Kidney (tissue), 14 donors: ENCODE data around the gene ETV6. TPM values are rescaled to one million over a fixed set of nuclear protein-coding genes. Genes with fewer than 3 reads are reported as not detected.

Experiments
- DNase-seq, 5 donors: peaks; one replicate each; pipeline ENCODE4 v3.0.0-alpha.2; 2013 to 2020
- FAIRE-seq: peaks from 2 replicates; lab custom pipeline; 2012; peaks lifted over from hg19 to GRCh38; lab: Jason Lieb, UNC
- H3K27ac ChIP-seq, 2 donors: one replicate each; pipeline ENCODE4 v1.7.0; 2013; ENCODE audit warnings: low read depth in 2 of 2, low read length in 2 of 2, inconsistent platforms in 1 of 2
- H3K27me3 ChIP-seq: one replicate; pipeline ENCODE4 v1.7.1; 2013; ENCODE audit warnings: low read length, inconsistent platforms; ENCODE audit not compliant: control insufficient read depth, insufficient read depth
- H3K36me3 ChIP-seq, 3 donors: one replicate each; pipeline versions ENCODE4 v1.7.0 to v1.7.1; 2013; ENCODE audit warnings: low read length in 3 of 3, control low read depth in 1 of 3, inconsistent platforms in 1 of 3; ENCODE audit not compliant: insufficient read depth in 3 of 3, control insufficient read depth in 2 of 3
- H3K4me1 ChIP-seq, 3 donors: one replicate each; pipeline versions ENCODE4 v1.7.0 to v1.7.1; 2013; ENCODE audit warnings: low read length in 3 of 3, inconsistent platforms in 1 of 3, low read depth in 1 of 3; ENCODE audit not compliant: control insufficient read depth in 2 of 3, insufficient read depth in 2 of 3
- H3K4me3 ChIP-seq, 3 donors: one replicate each; pipeline versions ENCODE4 v1.7.0 to v1.8.1; 2013; ENCODE audit warnings: low read length in 3 of 3, control low read depth in 1 of 3, inconsistent platforms in 1 of 3
- H3K9ac ChIP-seq, 3 donors: one replicate each; pipeline versions ENCODE4 v1.7.0 to v1.7.1; 2013; ENCODE audit warnings: low read length in 3 of 3, control low read depth in 1 of 3, inconsistent platforms in 1 of 3
- H3K9me3 ChIP-seq, 3 donors: one replicate each; pipeline versions ENCODE4 v1.7.0 to v1.7.1; 2013; ENCODE audit warnings: low read length in 3 of 3, control low read depth in 1 of 3, inconsistent platforms in 1 of 3; ENCODE audit not compliant: control insufficient read depth in 2 of 3, insufficient read depth in 1 of 3
- intact Hi-C: fragments of 100-400 bp; cut with DNase I; formaldehyde crosslinking; loops from one replicate; pipeline ENCODE4 v1.11.1; 2022
- polyA plus RNA-seq: library from polyadenylated mRNA; stranded (reverse); fragments of 350-450 nt; fragmentation: Illumina TruSeq; extraction: RNeasy Lipid Tissue Mini Kit (QIAGEN cat#74804); gene quantifications from one replicate; pipeline ENCODE4 v1.2.3, GENCODE V29; 2014; ENCODE audit warnings: low read depth, low replicate concordance; ENCODE audit not compliant: insufficient read depth
- total RNA-seq: library from RNA; stranded (reverse); fragmentation: NEBNext Ultra II Directional; extraction: Animal tissue kit (Norgen Biotek cat#: 25700); gene quantifications from one replicate; pipeline ENCODE4 v1.2.1, GENCODE V29; 2021
- TF ChIP-seq, protein P1 (sequence below): IDR thresholded peaks from 3 replicates; pipeline ENCODE4 v1.5.1; 2012; ENCODE audit warnings: mild to moderate bottlenecking, moderate library complexity, borderline replicate concordance; ENCODE audit not compliant: insufficient read depth; ENCODE audit errors: extremely low read depth
- donor health status: control.
- donor health status: control.
- donor health status: control.
- donor health status: control.
- donor health status: control.
- donor health status: DM: yes; HTN: yes; CAD: no.
- donor health status: Normal renal cell carcinoma (clear cell type).

Gene ETV6
- total and polyA plus RNA-seq, 2 donors from 2014 or later = 5.2 to 59.8 TPM

DNA sequence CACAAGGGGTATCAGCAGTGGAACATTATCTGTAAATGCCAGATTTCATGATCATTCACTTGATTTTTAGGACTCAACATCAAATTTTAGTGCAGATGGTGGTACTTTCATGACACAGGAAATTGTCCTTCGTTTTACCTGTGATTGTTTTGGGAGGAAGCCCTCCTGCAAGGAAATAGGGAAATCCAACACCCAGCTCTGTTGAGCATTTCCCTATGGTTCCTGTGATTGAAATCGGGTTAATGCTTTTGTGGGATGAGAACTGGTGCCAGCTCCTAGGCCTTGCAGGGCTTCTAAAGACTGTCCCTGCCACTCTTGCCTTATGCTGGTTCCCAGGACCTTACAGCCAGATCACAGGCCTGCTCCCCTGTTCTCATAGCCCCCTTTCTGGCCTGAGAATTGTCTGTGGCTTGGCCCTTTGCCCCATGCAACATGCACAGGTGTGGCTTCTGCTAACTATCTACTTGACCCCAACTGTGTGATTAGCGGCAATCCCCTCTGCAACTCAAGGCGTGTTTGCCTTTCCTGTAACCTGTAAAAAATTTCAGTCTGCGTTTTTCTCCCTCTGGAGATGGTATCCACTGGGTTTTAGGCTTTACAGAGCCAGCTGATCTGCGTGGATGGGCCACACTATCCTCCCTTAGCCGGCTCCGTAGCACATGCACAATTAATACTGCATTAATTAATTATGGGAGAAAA, 112.5 kb downstream of the ETV6 start:
- no peaks in the 10 kb centered on the region for H3K9me3 ChIP-seq
- H3K4me1 ChIP-seq = peaks cover 3 to 22% (median 19%) of the 10 kb centered on the region in 3 donors
- no peak overlapping the region for H3K27ac ChIP-seq
- FAIRE-seq (no peak), DNase-seq (no peak)
- no peak overlapping the region for H3K4me3 ChIP-seq
- intact Hi-C loops = no loop called here
- no peaks in the 10 kb centered on the region for H3K36me3 ChIP-seq
- no peak overlapping the region for H3K9ac ChIP-seq
- TF ChIP-seq, protein P1, sequence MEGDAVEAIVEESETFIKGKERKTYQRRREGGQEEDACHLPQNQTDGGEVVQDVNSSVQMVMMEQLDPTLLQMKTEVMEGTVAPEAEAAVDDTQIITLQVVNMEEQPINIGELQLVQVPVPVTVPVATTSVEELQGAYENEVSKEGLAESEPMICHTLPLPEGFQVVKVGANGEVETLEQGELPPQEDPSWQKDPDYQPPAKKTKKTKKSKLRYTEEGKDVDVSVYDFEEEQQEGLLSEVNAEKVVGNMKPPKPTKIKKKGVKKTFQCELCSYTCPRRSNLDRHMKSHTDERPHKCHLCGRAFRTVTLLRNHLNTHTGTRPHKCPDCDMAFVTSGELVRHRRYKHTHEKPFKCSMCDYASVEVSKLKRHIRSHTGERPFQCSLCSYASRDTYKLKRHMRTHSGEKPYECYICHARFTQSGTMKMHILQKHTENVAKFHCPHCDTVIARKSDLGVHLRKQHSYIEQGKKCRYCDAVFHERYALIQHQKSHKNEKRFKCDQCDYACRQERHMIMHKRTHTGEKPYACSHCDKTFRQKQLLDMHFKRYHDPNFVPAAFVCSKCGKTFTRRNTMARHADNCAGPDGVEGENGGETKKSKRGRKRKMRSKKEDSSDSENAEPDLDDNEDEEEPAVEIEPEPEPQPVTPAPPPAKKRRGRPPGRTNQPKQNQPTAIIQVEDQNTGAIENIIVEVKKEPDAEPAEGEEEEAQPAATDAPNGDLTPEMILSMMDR = no peak
- H3K27me3 ChIP-seq = no peaks in the 10 kb centered on the region

DNA sequence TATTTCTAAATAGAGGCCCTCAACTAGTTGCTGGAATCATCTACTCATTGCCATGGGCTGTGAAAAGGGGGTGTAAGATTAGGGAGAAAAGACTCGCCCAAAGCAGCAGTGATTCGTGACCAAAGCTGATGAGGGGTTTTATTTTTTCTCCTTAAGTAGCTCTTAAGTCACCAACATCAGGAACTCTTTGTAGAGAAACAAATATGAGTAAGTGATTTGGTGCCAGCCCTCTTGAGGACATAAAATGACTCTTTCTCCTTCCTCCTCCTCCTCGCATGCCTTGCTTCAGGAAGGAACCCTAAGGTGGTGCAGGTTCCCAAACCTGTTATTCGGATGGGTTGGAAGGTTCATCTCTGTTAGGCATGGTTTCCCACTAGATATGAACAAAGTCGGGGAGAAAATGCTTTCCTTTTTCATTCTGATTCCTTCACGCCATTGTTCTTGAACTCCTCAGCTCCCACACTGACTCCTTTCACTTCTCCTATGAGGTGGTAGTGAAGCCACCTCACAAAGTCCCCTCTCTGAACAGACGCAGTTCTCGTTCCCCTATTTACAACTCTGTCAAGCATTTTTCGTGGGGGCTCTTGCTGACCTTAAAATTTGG, 113.4 kb downstream of the ETV6 start:
- Histone ChIP-seq H3K36me3 (no peaks in the 10 kb centered on the region), H3K9me3 (no peaks in the 10 kb centered on the region), H3K9ac (no peak overlapping the region), H3K27me3 (no peaks in the 10 kb centered on the region), H3K4me3 (no peak overlapping the region), H3K4me1 (peaks cover 3 to 30% (median 15%) of the 10 kb centered on the region in 3 donors), H3K27ac (peak overlapping the region in 1 of 2 donors; percentile 35)
- no peak for FAIRE-seq
- no peak for DNase-seq
- TF ChIP-seq, protein P1 = no peak
- intact Hi-C loops = no loop called here

DNA sequence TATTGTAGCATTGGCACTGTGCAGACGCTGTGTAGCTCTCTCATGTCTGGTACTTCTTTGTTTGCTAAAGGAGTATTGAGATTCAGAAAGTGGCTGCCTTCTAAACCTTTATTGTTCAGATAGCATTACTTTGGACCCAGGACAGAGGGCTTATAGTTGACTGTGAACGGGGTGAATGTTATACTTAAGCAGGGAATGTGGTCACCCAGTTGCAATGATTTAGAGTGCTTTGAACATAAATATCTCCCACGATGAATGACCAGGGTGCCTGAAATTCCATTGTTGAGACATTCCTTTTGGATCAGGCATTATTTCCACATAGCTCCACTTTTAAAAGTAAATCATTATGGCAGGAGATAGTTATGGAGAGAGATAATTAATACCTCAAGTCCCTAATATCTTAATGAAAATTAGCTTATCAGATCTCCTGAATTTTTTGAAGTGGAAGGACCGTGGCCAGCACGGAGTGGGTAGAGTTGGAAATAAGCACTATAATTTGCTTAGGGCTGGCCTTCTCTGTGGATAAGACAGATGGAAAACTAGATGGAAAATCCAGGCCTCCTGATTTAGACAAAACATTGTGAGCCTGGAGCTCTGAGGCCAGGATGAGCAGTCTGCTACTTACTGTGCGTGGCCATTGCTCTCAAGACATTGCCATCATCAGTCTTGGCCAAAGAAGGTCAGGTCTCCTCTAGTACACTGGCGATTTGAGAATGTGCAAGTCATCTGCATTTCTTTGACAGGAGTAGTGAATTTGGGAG, 114.5 kb downstream of the ETV6 start:
- Histone ChIP-seq H3K36me3 (no peaks in the 10 kb centered on the region), H3K4me1 (peaks cover 3 to 25% (median 11%) of the 10 kb centered on the region in 3 donors), H3K27me3 (no peaks in the 10 kb centered on the region), H3K4me3 (no peak overlapping the region), H3K9me3 (no peaks in the 10 kb centered on the region), H3K27ac (peak overlapping the region in 1 of 2 donors; percentile 43), H3K9ac (no peak overlapping the region)
- TF ChIP-seq, protein P1 = no peak
- no peak for FAIRE-seq
- intact Hi-C loops = no loop called here
- peak in 2 of 5 donors; percentile 58 to 70 for DNase-seq
